Gastrocnemius medialis (tissue), 4 donors: ENCODE results near the gene ATXN7.

ENCODE experiments used
- CTCF ChIP-seq, 5 experiments: fragments of 450-650 bp in 3 of 5; fragments of 200-600 bp in 2 of 5; sonication (generic) in 2 of 5; IDR thresholded peaks in 4 of 5; conservative IDR thresholded peaks in 1 of 5; 1 replicate in 4 of 5; 2 replicates in 1 of 5; pipeline ENCODE4 v1.5.1; 2016 to 2019; ENCODE audit warnings: antibody characterized with exemption in 5 of 5, mild to moderate bottlenecking in 3 of 5, moderate library complexity in 3 of 5
- POLR2A ChIP-seq, 2 donors: fragments of 450-650 bp; IDR thresholded peaks; one replicate each; pipeline ENCODE4 v1.6.1; 2017; ENCODE audit warnings: antibody characterized with exemption in 2 of 2, mild to moderate bottlenecking in 2 of 2, moderate library complexity in 2 of 2

GRCh38 chr3:64033069-64033468, 169.4 kb downstream of the ATXN7 start:
- TF ChIP-seq POLR2A (IDR thresholded peaks at IDR 0.05) (no peak), CTCF (IDR thresholded peaks at IDR 0.05 in 4 of 5, conservative IDR thresholded peaks at IDR 0.05 in 1 of 5) (no peak)
